ENCODE measurements around the gene WDR27.
"Not testable (repeated sequence)": the region's sequence is repeated elsewhere in the genome, so short reads cannot be mapped to it uniquely, and the experiment has no call there.

Gene WDR27

GRCh38 chr6:169665289-169665688 is 36.5 kb downstream of the WDR27 start:
- DNase-seq (ENCODE audit: insufficient read length, low spot score) (no peak), FAIRE-seq (no peak)

GRCh38 chr6:169664227-169664626 is 37.6 kb downstream of the WDR27 start:
- FAIRE-seq, result no peak

GRCh38 chr6:169663468-169663867 is 38.4 kb downstream of the WDR27 start:
- FAIRE-seq (no peak), DNase-seq (ENCODE audit: insufficient read length, low spot score) (no peak)

More at GRCh38 chr6:169664227-169664626, 37.6 kb downstream of the WDR27 start:
- no peak for DNase-seq (ENCODE audit: insufficient read length, low spot score)

GRCh38 chr6:169661391-169661756 is 40.5 kb downstream of the WDR27 start:
- FAIRE-seq (no peak), DNase-seq (ENCODE audit: insufficient read length, low spot score) (no peak)

- no peak for DNase-seq (ENCODE audit: insufficient read length, low spot score)
- no peak for FAIRE-seq
Measured at GRCh38 chr6:169660751-169661390, 41.0 kb downstream of the WDR27 start.

GRCh38 chr6:169659820-169660610 is 41.8 kb downstream of the WDR27 start:
- no peak for FAIRE-seq

GRCh38 chr6:169657284-169657610 is 44.6 kb downstream of the WDR27 start:
- no peak for FAIRE-seq

More at GRCh38 chr6:169659820-169660610, 41.8 kb downstream of the WDR27 start:
- no peak for DNase-seq (ENCODE audit: insufficient read length, low spot score)

GRCh38 chr6:169656546-169657283 is 45.1 kb downstream of the WDR27 start:
- DNase-seq (ENCODE audit: insufficient read length, low spot score) (no peak), FAIRE-seq (no peak)

More at GRCh38 chr6:169657284-169657610, 44.6 kb downstream of the WDR27 start:
- no peak for DNase-seq (ENCODE audit: insufficient read length, low spot score)

- DNase-seq (ENCODE audit: insufficient read length, low spot score) (peak; percentile 65), FAIRE-seq (peak; percentile 72)
Measured at GRCh38 chr6:169654598-169655391, 47.0 kb downstream of the WDR27 start.

GRCh38 chr6:169653691-169654090 is 48.1 kb downstream of the WDR27 start:
- no peak for FAIRE-seq
- DNase-seq (ENCODE audit: insufficient read length, low spot score), result no peak

GRCh38 chr6:169652896-169653295 is 48.9 kb downstream of the WDR27 start:
- DNase-seq (ENCODE audit: insufficient read length, low spot score) (no peak), FAIRE-seq (no peak)

GRCh38 chr6:169651498-169651897 is 50.3 kb downstream of the WDR27 start:
- no peak for DNase-seq (ENCODE audit: insufficient read length, low spot score)
- FAIRE-seq, result no peak

- DNase-seq (ENCODE audit: insufficient read length, low spot score) (no peak), FAIRE-seq (no peak)
Measured at GRCh38 chr6:169650959-169651292, 50.9 kb downstream of the WDR27 start.

GRCh38 chr6:169650241-169650958 is 51.4 kb downstream of the WDR27 start:
- FAIRE-seq (no peak), DNase-seq (ENCODE audit: insufficient read length, low spot score) (no peak)

- DNase-seq (ENCODE audit: insufficient read length, low spot score), result no peak
- FAIRE-seq, result no peak
Measured at GRCh38 chr6:169648617-169649016, 53.2 kb downstream of the WDR27 start.

- FAIRE-seq (no peak), DNase-seq (ENCODE audit: insufficient read length, low spot score) (no peak)
Measured at GRCh38 chr6:169648092-169648491, 53.7 kb downstream of the WDR27 start.

- DNase-seq (ENCODE audit: insufficient read length, low spot score) (no peak), FAIRE-seq (no peak)
Measured at GRCh38 chr6:169647637-169648036, 54.2 kb downstream of the WDR27 start.

- DNase-seq (ENCODE audit: insufficient read length, low spot score) (no peak), FAIRE-seq (no peak)
Measured at GRCh38 chr6:169646906-169647567, 54.8 kb downstream of the WDR27 start.

- DNase-seq (ENCODE audit: insufficient read length, low spot score); FAIRE-seq: not testable (repeated sequence)
Measured at GRCh38 chr6:169645459-169645858, 56.4 kb downstream of the WDR27 start.

GRCh38 chr6:169643521-169643920 is 58.3 kb downstream of the WDR27 start:
- FAIRE-seq (no peak), DNase-seq (ENCODE audit: insufficient read length, low spot score) (no peak)
